Psoas muscle (tissue), 8 donors: Measurements from ENCODE around the gene RGS3. TPM values are rescaled to one million over a fixed set of nuclear protein-coding genes. Genes with fewer than 3 reads are reported as not detected.

Experiments used
- ATAC-seq, 4 donors: fragments of 200-7000 bp; cut with Tn5 transposase; one replicate each; pipeline ENCODE4 v1.9.1; 2020; ENCODE audit warnings: moderate library complexity in 3 of 4, mild to moderate bottlenecking in 2 of 4
- DNase-seq, 2 donors: peaks; one replicate each; pipeline ENCODE4 v3.0.0-alpha.2; 2020
- H3K27ac ChIP-seq: fragments of 200-600 bp; one replicate; pipeline ENCODE4 v1.8.0; 2022
- H3K27me3 ChIP-seq, 3 donors: fragments of 200-600 bp in 1 of 3; one replicate each; pipeline versions ENCODE4 v1.6.1 to v1.8.0; 2013 to 2022; ENCODE audit warnings: low read length in 2 of 3, mild to moderate bottlenecking in 2 of 3, moderate library complexity in 1 of 3; ENCODE audit not compliant: insufficient read depth in 3 of 3
- H3K36me3 ChIP-seq, 2 donors: fragments of 200-600 bp in 1 of 2; one replicate each; pipeline versions ENCODE4 v1.6.1 to v1.8.0; 2013 to 2022; ENCODE audit warnings: low read depth in 1 of 2, mild to moderate bottlenecking in 1 of 2, moderate library complexity in 1 of 2; ENCODE audit not compliant: insufficient read depth in 1 of 2
- H3K4me1 ChIP-seq: fragments of 200-600 bp; one replicate; pipeline ENCODE4 v1.8.0; 2022
- H3K4me3 ChIP-seq: fragments of 200-600 bp; one replicate; pipeline ENCODE4 v1.8.0; 2022; ENCODE audit warnings: mild to moderate bottlenecking
- H3K9me3 ChIP-seq: fragments of 200-600 bp; one replicate; pipeline ENCODE4 v1.8.0; 2022
- CTCF ChIP-seq: fragments of 200-600 bp; IDR thresholded peaks from one replicate; pipeline ENCODE4 v1.8.0; 2022; ENCODE audit warnings: antibody characterized with exemption
- WGBS, 3 donors: extraction: QIAGEN DNeasy Blood & Tissue Kit; methylation state at CpG; one replicate each; pipeline versions ENCODE4 v1.1.6 to v1.1.7; 2013; 5-methylcytosine and 5-hydroxymethylcytosine counted together
- intact Hi-C, 2 donors: fragments of 100-400 bp; cut with DNase I; formaldehyde crosslinking; loops; one replicate each; pipeline versions ENCODE4 v1.11.0 to v1.14.2; 2022
- polyA plus RNA-seq, 3 donors: library from polyadenylated mRNA; stranded (reverse); fragments of 200-250 nt; gene quantifications; one replicate each; pipeline ENCODE4 v1.2.3, GENCODE V29; 2013
- total RNA-seq, 4 donors: library from RNA; stranded (reverse); fragmentation: NEBNext Ultra II Directional in 2 of 4; extraction: Animal tissue kit (Norgen Biotek cat#: 25700) in 2 of 4; gene quantifications; one replicate each; pipeline versions ENCODE4 v1.2.1 to v1.2.4, GENCODE V29; 2021 to 2023
- donor health status: healthy with polysubstance abuse.
- donor health status: DM: no; HTN: no; CAD: no; lungs with moderate emphysema.
- donor health status: Bipolar disorder and iron deficiency.
- donor health status: healthy.
- donor health status: DM: yes; HTN: yes; CAD: no.
- donor health status: DM: no; HTN: no; CAD: no.
- donor health status: DM: no; HTN: no; CAD: no.
- donor health status: DM: yes; HTN: yes; CAD: no.

Gene RGS3
- total and polyA plus RNA-seq, 7 donors, result 7.1 to 38.1 (median 14.6) TPM

DNA sequence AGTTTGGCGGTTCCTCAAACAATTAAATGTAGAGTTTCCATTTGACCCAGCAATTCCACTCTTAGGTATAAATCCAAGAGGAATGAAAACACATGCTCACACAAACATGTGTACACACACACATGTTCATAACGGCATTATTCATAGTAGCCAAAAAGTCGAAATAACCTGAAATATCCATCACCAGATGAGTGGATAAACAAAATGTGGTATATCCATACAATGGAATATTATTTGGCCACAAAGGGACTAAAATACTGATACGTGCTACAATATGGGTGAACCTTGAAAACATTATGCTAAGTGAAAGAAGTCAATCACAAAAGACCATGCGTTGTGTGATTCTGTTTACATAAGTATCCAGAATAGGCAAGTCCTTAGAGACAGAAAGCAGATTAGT is 8.7 kb downstream of the RGS3 start:
- WGBS, 3 donors, result 93 to 96% (median 95%) methylated on average over 5 of the region's 5 CpGs

DNA sequence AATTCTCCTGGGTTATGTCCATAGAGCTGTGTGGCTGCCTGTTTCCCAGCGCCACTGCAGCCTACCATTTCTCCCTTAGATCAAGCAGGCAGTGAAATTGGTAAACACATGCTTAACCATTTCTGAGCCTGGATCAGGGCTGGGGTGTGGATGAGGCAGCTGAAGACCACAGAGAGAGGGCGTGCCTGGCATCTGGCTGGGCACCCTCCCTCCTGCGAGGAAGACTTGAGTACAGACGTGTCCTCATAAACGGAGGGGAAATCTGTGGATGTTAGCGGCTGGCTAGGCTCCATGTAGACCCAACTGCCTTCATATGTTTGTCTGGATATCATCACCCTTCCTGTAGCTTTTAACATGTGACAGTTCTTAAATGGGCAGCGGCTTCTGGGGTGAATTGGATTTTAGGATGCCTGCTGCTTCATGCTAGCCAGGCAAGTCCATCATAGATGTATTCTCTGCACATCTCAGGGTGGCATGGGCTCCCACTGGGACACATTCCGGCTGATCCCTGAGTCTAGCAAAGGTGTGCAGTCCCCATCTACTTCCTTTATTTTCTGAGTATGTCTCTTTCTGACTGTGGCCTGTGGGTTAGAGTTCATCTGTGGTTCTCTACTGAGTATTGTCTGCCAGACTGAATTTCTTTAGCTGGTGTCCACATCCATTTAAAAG is 11.0 kb downstream of the RGS3 start:
- Histone ChIP-seq H3K4me1 (peaks cover 12% of the 10 kb centered on the region), H3K36me3 (no peaks in the 10 kb centered on the region), H3K9me3 (no peaks in the 10 kb centered on the region), H3K27me3 (no peaks in the 10 kb centered on the region), H3K27ac (no peak overlapping the region), H3K4me3 (no peak overlapping the region)
- TF ChIP-seq CTCF, result no peak
- WGBS, 3 donors, result 79 to 88% (median 84%) methylated on average over 8 of the region's 8 CpGs
- DNase-seq (no peak), ATAC-seq (no peak)
- intact Hi-C loops, result no loop called here

More for the DNA sequence above, 8.7 kb downstream of the RGS3 start:
- peaks cover 12% of the 10 kb centered on the region for H3K4me1 ChIP-seq
- no peak for DNase-seq
- TF ChIP-seq CTCF, result no peak
- intact Hi-C loops, result no loop called here
- H3K4me3 ChIP-seq, result no peak overlapping the region
- H3K27ac ChIP-seq, result no peak overlapping the region
- no peaks in the 10 kb centered on the region for H3K9me3 ChIP-seq
- H3K27me3 ChIP-seq, result no peaks in the 10 kb centered on the region
- ATAC-seq, result no peak
- no peaks in the 10 kb centered on the region for H3K36me3 ChIP-seq

GRCh38 chr9:113475031-113475430 is 11.5 kb downstream of the RGS3 start:
- Histone ChIP-seq H3K27me3 (no peaks in the 10 kb centered on the region), H3K27ac (no peak overlapping the region), H3K9me3 (no peaks in the 10 kb centered on the region), H3K4me1 (peaks cover 12% of the 10 kb centered on the region), H3K4me3 (no peak overlapping the region), H3K36me3 (no peaks in the 10 kb centered on the region)
- WGBS, 3 donors, result 65 to 81% (median 79%) methylated on average over 2 of the region's 2 CpGs
- ATAC-seq, result no peak
- no peak for TF ChIP-seq CTCF
- intact Hi-C loops, result no loop called here
- no peak for DNase-seq

GRCh38 chr9:113475992-113476391 is 12.5 kb downstream of the RGS3 start:
- DNase-seq, result no peak
- no peak overlapping the region for H3K27ac ChIP-seq
- WGBS, 3 donors, result 97 to 99% (median 98%) methylated on average over 4 of the region's 4 CpGs
- no peaks in the 10 kb centered on the region for H3K27me3 ChIP-seq
- no peak for ATAC-seq
- peaks cover 12% of the 10 kb centered on the region for H3K4me1 ChIP-seq
- no peak for TF ChIP-seq CTCF
- H3K36me3 ChIP-seq, result no peaks in the 10 kb centered on the region
- no peaks in the 10 kb centered on the region for H3K9me3 ChIP-seq
- H3K4me3 ChIP-seq, result no peak overlapping the region
- intact Hi-C loops, result no loop called here

DNA sequence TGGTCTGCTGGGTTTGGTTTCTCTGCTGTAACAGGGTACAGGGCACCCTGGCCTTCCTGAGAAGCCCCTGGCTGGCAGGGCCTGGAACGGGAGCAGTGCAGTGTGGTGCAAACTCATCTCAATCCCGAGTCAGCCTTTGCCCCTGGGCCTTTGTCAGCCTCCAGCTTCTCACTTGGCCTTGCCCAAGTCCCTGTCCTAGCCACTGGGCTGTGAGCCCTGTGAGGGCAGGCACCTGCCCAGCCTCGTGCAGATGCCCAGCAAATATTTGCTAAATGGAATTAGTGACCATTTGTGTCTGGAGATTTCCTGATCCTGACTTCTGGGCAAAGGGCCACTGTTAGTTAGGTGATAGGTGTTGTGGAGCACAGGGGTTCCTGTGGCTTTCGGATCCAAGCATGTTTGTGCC is 13.0 kb downstream of the RGS3 start:
- Histone ChIP-seq H3K36me3 (no peaks in the 10 kb centered on the region), H3K9me3 (no peaks in the 10 kb centered on the region), H3K4me1 (peaks cover 12% of the 10 kb centered on the region), H3K27ac (no peak overlapping the region), H3K4me3 (no peak overlapping the region), H3K27me3 (no peaks in the 10 kb centered on the region)
- intact Hi-C loops, result no loop called here
- peak in 2 of 4 donors; percentile 18 to 41 for ATAC-seq
- TF ChIP-seq CTCF, result no peak
- WGBS, 3 donors, result 40 to 57% (median 42%) methylated on average over 4 of the region's 4 CpGs
- DNase-seq, result no peak
